ENCODE measurements around the gene WWP2.

- TF ChIP-seq CTCF (IDR thresholded peaks at IDR 0.05) (no peak), POLR2A (IDR thresholded peaks at IDR 0.05) (no peak)
These were observed 112.1 kb downstream of the WWP2 start for GRCh38 chr16:69874271-69874670.
